ENCODE measurements around the gene PDE2A.

The PDE2A gene

DNA sequence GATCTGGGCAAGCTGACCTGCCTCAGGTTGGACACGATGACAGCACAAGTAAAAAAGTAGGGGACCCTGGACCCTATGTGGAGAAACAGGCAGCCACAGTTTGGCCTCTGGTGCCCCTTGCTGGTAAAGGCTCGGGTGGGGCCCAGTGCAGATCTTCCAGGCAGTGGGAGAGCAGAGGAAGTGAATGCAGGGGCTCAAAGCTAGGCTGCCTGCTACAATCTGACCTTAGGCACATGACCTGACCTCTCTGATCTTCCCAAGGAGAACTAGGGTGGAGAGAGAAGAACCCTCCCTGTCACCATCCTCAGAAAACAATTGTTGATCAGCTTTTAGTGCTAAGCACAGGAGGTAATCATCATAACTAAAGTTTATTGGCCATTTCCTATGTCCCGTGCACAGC is 76.5 kb downstream of the PDE2A start:
- Histone ChIP-seq H3K36me3 (ENCODE audit: control insufficient read depth in 5 of 5, insufficient read depth in 5 of 5, low read length in 5 of 5) (peaks cover 0 to 16% (median 0%) of the 10 kb centered on the region in 5 donors), H3K4me1 (ENCODE audit: control insufficient read depth in 5 of 5, insufficient read depth in 5 of 5, low read length in 5 of 5) (peaks cover 0 to 31% (median 6%) of the 10 kb centered on the region in 5 donors), H3K4me3 (ENCODE audit: low read depth in 1 of 5, low read length in 5 of 5) (no peak overlapping the region), H3K9me3 (ENCODE audit: control insufficient read depth in 5 of 5, low read length in 5 of 5) (no peaks in the 10 kb centered on the region), H3K27ac (ENCODE audit: low read depth, low read length) (no peak overlapping the region), H3K9ac (ENCODE audit: low read length in 5 of 5) (no peak overlapping the region), H3K27me3 (ENCODE audit: control insufficient read depth in 5 of 5, insufficient read depth in 4 of 5, low read length in 5 of 5) (peaks cover 0 to 23% (median 10%) of the 10 kb centered on the region in 5 donors)

GRCh38 chr11:72595292-72595684 is 78.9 kb downstream of the PDE2A start:
- no peaks in the 10 kb centered on the region for H3K9me3 ChIP-seq (ENCODE audit: control insufficient read depth in 5 of 5, low read length in 5 of 5)
- no peak overlapping the region for H3K9ac ChIP-seq (ENCODE audit: low read length in 5 of 5)
- H3K4me1 ChIP-seq (ENCODE audit: control insufficient read depth in 5 of 5, insufficient read depth in 5 of 5, low read length in 5 of 5), result peaks cover 2 to 23% (median 9%) of the 10 kb centered on the region in 5 donors
- H3K4me3 ChIP-seq (ENCODE audit: low read depth in 1 of 5, low read length in 5 of 5), result no peak overlapping the region
- peaks cover 0 to 24% (median 0%) of the 10 kb centered on the region in 5 donors for H3K36me3 ChIP-seq (ENCODE audit: control insufficient read depth in 5 of 5, insufficient read depth in 5 of 5, low read length in 5 of 5)
- peaks cover 15 to 29% (median 26%) of the 10 kb centered on the region in 5 donors for H3K27me3 ChIP-seq (ENCODE audit: control insufficient read depth in 5 of 5, insufficient read depth in 4 of 5, low read length in 5 of 5)
- H3K27ac ChIP-seq (ENCODE audit: low read depth, low read length), result no peak overlapping the region

DNA sequence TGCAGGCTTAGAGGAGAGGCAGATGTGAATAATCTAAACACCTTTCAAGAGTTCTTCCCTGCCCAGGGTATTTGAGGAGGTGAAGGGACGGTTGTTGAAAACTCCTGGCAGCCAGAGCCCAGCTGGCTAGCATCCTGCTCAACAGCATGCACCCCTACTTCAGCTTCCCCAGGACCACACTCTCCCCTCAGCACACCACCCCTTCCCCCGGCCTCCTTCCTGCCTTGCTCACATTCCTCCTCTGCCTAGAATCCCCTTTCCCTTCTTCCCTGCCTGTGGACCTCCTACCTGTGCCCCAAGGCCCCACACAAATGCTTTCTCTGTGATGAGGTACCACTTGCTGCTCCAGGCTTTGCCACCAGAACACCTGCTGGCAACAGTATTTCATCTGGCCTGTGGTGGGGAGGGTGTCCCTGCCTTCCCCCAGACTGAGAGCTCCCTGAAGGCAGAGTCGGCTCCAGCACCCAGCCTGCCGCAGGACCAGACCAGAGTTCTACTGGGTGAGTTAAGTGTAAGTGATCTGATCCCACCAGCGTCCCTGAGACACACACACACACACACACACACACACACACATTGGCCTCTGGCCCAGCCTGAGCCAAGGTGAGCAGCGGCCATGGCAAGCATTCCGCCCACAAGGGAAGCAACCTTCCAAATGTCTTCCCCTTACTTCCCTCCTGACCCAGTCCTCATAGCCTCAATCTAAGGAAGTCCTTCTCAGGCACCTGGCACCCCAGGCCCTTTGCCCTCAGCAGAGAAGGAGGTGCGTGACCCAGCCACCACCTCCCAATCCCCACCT is 79.5 kb downstream of the PDE2A start:
- Histone ChIP-seq H3K27me3 (ENCODE audit: control insufficient read depth in 5 of 5, insufficient read depth in 4 of 5, low read length in 5 of 5) (peaks cover 15 to 32% (median 29%) of the 10 kb centered on the region in 5 donors), H3K36me3 (ENCODE audit: control insufficient read depth in 5 of 5, insufficient read depth in 5 of 5, low read length in 5 of 5) (peaks cover 0 to 24% (median 0%) of the 10 kb centered on the region in 5 donors), H3K27ac (ENCODE audit: low read depth, low read length) (no peak overlapping the region), H3K4me3 (ENCODE audit: low read depth in 1 of 5, low read length in 5 of 5) (no peak overlapping the region), H3K9me3 (ENCODE audit: control insufficient read depth in 5 of 5, low read length in 5 of 5) (no peaks in the 10 kb centered on the region), H3K9ac (ENCODE audit: low read length in 5 of 5) (no peak overlapping the region), H3K4me1 (ENCODE audit: control insufficient read depth in 5 of 5, insufficient read depth in 5 of 5, low read length in 5 of 5) (peaks cover 2 to 29% (median 13%) of the 10 kb centered on the region in 5 donors)

- Histone ChIP-seq H3K4me1 (ENCODE audit: control insufficient read depth in 5 of 5, insufficient read depth in 5 of 5, low read length in 5 of 5) (peaks cover 0 to 17% (median 10%) of the 10 kb centered on the region in 5 donors), H3K9ac (ENCODE audit: low read length in 5 of 5) (no peak overlapping the region), H3K36me3 (ENCODE audit: control insufficient read depth in 5 of 5, insufficient read depth in 5 of 5, low read length in 5 of 5) (peaks cover 0 to 38% (median 10%) of the 10 kb centered on the region in 5 donors), H3K27ac (ENCODE audit: low read depth, low read length) (no peak overlapping the region), H3K4me3 (ENCODE audit: low read depth in 1 of 5, low read length in 5 of 5) (no peak overlapping the region), H3K9me3 (ENCODE audit: control insufficient read depth in 5 of 5, low read length in 5 of 5) (no peaks in the 10 kb centered on the region), H3K27me3 (ENCODE audit: control insufficient read depth in 5 of 5, insufficient read depth in 4 of 5, low read length in 5 of 5) (peaks cover 22 to 44% (median 31%) of the 10 kb centered on the region in 5 donors)
Measured at GRCh38 chr11:72592698-72593495, 81.3 kb downstream of the PDE2A start.

- Histone ChIP-seq H3K27ac (ENCODE audit: low read depth, low read length) (no peak overlapping the region), H3K27me3 (ENCODE audit: control insufficient read depth in 5 of 5, insufficient read depth in 4 of 5, low read length in 5 of 5) (peaks cover 22 to 47% (median 36%) of the 10 kb centered on the region in 5 donors), H3K9me3 (ENCODE audit: control insufficient read depth in 5 of 5, low read length in 5 of 5) (no peaks in the 10 kb centered on the region), H3K9ac (ENCODE audit: low read length in 5 of 5) (no peak overlapping the region), H3K4me3 (ENCODE audit: low read depth in 1 of 5, low read length in 5 of 5) (no peak overlapping the region), H3K36me3 (ENCODE audit: control insufficient read depth in 5 of 5, insufficient read depth in 5 of 5, low read length in 5 of 5) (peaks cover 0 to 40% (median 10%) of the 10 kb centered on the region in 5 donors), H3K4me1 (ENCODE audit: control insufficient read depth in 5 of 5, insufficient read depth in 5 of 5, low read length in 5 of 5) (peaks cover 0 to 13% (median 9%) of the 10 kb centered on the region in 5 donors)
Measured at GRCh38 chr11:72591785-72592502, 82.3 kb downstream of the PDE2A start.

- H3K9ac ChIP-seq (ENCODE audit: low read length in 5 of 5), result no peak overlapping the region
- no peak overlapping the region for H3K4me3 ChIP-seq (ENCODE audit: low read depth in 1 of 5, low read length in 5 of 5)
- no peak overlapping the region for H3K27ac ChIP-seq (ENCODE audit: low read depth, low read length)
- H3K27me3 ChIP-seq (ENCODE audit: control insufficient read depth in 5 of 5, insufficient read depth in 4 of 5, low read length in 5 of 5), result peaks cover 22 to 53% (median 38%) of the 10 kb centered on the region in 5 donors
- H3K9me3 ChIP-seq (ENCODE audit: control insufficient read depth in 5 of 5, low read length in 5 of 5), result no peaks in the 10 kb centered on the region
- H3K4me1 ChIP-seq (ENCODE audit: control insufficient read depth in 5 of 5, insufficient read depth in 5 of 5, low read length in 5 of 5), result peaks cover 0 to 13% (median 9%) of the 10 kb centered on the region in 5 donors
- peaks cover 0 to 39% (median 14%) of the 10 kb centered on the region in 5 donors for H3K36me3 ChIP-seq (ENCODE audit: control insufficient read depth in 5 of 5, insufficient read depth in 5 of 5, low read length in 5 of 5)
Measured at GRCh38 chr11:72591023-72591422, 83.2 kb downstream of the PDE2A start.

DNA sequence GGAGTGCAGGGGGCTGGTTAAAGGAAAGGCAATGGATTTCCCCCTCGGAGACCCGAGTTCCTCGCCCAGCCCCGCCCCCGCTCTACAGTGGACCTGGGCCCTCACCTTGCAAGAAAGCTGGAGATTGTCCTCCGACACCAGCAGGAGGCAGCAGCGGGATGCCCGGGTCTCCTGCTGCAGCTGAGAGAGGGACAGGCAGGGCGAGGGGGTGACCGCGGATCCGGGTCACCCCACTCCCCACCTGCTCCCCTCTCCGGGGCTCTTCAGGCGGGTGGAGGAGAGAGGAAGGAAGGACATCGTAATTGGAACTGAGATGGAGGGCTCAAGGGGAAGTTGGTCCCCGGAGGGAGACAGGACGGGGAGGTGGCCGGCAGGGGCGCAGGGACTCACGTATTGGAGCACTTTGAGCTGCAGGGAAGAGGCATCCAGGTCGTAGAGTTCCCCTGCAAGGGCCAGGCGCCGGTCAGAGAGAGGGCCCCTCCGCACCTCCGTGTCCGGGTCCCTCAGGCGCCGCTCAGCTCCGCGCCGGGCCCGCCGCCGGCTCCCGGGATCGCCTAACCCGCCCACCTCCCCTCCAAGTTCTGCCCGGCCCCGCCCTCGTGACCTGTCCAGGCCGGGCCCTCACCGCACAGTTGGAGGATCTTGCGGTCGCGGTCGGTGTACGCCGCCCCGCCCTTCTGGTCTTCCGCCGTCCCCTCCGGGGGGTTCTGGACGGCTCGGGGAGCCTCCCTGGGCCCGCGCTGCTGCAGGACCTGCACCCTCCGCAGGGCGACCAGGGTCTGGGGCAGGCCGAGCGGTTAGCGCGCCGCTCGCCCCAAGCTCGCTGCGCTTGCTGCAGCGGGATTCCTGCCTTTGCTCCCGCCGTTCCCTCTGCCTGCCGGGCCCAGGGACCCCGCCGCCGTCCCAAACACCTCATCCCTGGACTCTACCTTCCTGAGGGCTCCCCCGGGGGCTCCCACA is 84.1 kb downstream of the PDE2A start:
- H3K27me3 ChIP-seq (ENCODE audit: control insufficient read depth in 5 of 5, insufficient read depth in 4 of 5, low read length in 5 of 5), result peaks cover 26 to 59% (median 39%) of the 10 kb centered on the region in 5 donors
- no peaks in the 10 kb centered on the region for H3K9me3 ChIP-seq (ENCODE audit: control insufficient read depth in 5 of 5, low read length in 5 of 5)
- H3K4me3 ChIP-seq (ENCODE audit: low read depth in 1 of 5, low read length in 5 of 5), result peak overlapping the region in 1 of 5 donors; percentile 25
- H3K4me1 ChIP-seq (ENCODE audit: control insufficient read depth in 5 of 5, insufficient read depth in 5 of 5, low read length in 5 of 5), result peaks cover 0 to 23% (median 17%) of the 10 kb centered on the region in 5 donors
- no peak overlapping the region for H3K9ac ChIP-seq (ENCODE audit: low read length in 5 of 5)
- peaks cover 0 to 45% (median 18%) of the 10 kb centered on the region in 5 donors for H3K36me3 ChIP-seq (ENCODE audit: control insufficient read depth in 5 of 5, insufficient read depth in 5 of 5, low read length in 5 of 5)
- H3K27ac ChIP-seq (ENCODE audit: low read depth, low read length), result no peak overlapping the region

DNA sequence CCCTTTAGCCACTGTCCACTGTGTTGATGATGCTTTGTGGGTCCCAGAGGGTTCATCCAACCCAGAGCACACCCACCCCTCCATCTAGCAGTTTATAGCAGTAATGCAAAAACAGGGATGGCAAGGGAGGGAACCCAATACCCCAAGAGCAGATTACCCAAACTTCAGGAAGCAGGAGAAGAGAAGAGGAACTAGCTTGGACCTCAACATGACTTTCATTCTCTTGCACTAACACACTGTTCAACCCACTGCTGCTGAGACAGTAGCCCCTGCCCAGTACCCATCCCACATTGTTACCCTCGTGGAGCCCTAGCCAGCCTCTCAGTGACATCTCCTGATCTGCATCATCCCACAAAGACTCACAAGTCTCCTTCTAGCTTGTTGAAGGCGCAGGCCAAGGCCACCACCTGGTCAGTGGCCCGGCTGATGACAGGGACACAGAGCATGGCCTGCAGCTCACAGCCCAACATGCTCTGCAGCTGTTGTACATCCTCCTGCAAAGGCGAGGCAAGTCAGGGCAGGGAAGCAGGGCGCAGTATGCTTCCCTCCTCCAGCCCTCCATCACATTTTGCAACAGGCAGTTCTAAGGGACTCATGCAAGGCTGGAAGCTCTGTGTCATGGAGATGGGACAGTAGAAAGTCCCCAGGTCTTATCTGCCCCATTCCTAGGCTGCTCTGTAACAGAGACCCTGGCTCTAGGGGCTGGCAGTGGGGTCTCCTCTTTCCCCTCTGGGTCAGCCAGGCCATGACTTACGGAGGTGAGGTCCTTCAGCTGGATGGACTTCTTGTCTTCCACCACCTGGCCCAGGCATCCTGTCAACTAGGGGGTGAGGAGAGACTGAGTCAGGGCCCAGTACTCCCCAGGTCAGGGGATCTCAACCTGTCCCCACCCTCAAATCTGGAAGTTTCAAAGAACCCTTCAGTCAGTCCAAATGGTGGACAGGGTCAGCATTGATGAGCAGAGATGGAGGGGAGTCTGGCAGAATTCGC is 85.5 kb downstream of the PDE2A start:
- H3K4me1 ChIP-seq (ENCODE audit: control insufficient read depth in 5 of 5, insufficient read depth in 5 of 5, low read length in 5 of 5), result peaks cover 0 to 33% (median 21%) of the 10 kb centered on the region in 5 donors
- H3K4me3 ChIP-seq (ENCODE audit: low read depth in 1 of 5, low read length in 5 of 5), result no peak overlapping the region
- H3K27ac ChIP-seq (ENCODE audit: low read depth, low read length), result no peak overlapping the region
- no peak overlapping the region for H3K9ac ChIP-seq (ENCODE audit: low read length in 5 of 5)
- peaks cover 26 to 66% (median 43%) of the 10 kb centered on the region in 5 donors for H3K27me3 ChIP-seq (ENCODE audit: control insufficient read depth in 5 of 5, insufficient read depth in 4 of 5, low read length in 5 of 5)
- peaks cover 0 to 55% (median 26%) of the 10 kb centered on the region in 5 donors for H3K36me3 ChIP-seq (ENCODE audit: control insufficient read depth in 5 of 5, insufficient read depth in 5 of 5, low read length in 5 of 5)
- H3K9me3 ChIP-seq (ENCODE audit: control insufficient read depth in 5 of 5, low read length in 5 of 5), result no peaks in the 10 kb centered on the region
